GM18502 (cell line): Measurements from ENCODE around the gene FILIP1L.
A peak's percentile ranks its signal among the peaks of the same experiment; 100 is the strongest.

Experiments used
- ATAC-seq: cut with Tn5 transposase; IDR thresholded peaks from one replicate; pipeline ENCODE4 v1.9.1; 2021; ENCODE audit warnings: mild to moderate bottlenecking; ENCODE audit not compliant: unreplicated experiment, poor library complexity

Gene FILIP1L

DNA sequence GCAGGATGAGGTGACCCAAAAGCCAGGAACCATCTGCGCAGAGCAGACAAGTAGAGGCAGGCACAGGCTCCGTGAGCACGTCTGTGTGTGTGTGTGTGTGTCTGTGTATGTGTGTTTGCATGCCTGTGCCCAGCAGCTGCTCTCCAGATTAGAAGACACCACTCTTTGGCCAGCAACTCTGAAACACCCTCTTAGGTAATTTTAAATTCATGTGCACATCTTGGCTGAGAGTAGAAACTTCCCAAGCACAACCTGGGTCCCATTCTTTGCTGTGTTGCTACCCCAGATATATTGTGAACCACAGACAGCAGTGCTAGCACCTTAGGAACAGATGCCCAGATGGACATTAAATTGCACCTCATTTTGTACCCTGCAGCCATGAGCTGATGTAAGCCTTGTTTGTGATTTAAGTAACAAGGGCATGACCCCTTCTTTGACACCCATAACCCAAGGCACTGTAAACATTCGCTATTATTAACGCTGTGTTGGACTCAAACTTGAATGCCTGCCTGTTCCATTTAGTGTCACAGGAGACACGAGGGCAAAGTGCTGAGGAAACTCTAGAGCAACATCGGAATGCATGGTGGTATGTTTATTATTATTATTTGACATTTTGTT is at the start of gene FILIP1L:
Gene FILIP1L (minus strand): TSS at position 89 of the 618 bp plus-strand sequence.
- no peak for ATAC-seq

DNA sequence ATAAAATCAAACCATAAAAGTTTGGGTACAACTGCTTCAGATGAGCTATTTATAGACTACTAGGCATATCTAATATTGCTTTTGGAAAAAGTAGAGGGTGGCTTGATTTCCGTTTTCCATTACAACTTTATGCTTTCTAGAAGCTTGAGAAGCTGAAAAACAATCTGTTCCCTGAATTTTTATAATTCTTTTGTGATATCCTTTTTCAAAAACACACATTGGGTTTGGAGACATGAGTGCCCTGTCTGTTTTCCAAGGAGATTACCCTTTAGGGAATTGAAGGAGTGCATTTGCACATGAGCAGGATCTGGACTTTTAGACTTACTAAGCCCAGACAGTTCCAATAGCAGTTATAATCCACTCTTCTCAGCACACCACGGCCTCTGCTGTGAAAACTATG is 49.5 kb upstream of the FILIP1L start:
- ATAC-seq, result no peak

DNA sequence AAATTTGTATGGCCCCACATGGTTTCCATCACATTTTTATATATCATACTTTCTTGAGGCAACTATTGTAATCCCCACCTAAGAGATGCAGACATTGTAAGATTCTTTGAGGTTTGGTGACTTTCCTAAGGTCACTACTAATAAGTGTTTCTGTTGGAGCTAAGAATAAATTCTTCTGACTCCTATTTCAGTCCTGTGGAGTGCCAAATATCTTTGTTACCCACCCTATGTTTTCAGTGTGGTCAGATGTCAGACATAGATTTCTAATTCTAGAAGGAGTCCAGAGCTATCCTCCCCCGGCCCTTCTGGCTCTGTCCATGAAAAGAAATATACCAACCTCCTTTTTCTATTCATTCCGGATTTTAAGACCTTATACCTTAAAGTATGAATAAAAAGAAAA is 46.2 kb upstream of the FILIP1L start:
- ATAC-seq, result no peak

DNA sequence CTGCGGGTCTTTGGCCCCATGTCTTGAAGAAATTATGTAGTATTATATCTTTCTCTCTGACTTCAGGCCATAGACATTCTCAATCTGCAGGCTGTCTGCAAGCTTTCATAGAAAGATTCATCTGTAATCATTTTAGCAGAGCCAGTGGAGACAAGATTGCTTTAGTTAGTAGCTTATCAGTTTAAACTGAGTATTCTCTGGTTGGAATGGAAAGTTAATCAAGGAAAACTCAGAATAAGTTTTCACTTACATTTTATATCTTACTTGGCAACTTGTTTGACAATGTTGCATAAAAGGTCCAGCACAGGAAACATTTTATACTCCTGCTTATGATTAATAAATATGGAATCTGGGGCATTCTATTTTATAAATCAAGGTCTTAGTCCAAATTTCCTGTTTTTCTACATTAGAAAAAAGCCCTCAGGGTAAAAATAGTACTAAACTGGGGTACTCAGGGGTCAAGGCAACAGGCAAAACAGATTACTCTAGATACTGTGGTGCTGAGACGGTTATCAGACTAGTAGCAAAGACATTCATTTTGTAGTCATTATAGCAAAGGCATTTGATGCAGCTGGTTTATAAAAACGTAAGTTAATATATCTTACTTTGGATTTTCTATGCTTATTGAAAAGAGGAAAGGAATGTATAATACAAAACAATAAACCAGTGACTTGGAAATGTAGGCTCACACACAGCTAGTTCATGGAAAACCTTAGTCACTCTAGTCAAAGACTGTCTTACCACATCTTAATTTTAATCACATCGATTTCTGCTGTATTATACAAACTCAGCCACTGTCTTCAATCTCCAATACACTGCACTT is 45.2 kb upstream of the FILIP1L start:
- ATAC-seq, result no peak

DNA sequence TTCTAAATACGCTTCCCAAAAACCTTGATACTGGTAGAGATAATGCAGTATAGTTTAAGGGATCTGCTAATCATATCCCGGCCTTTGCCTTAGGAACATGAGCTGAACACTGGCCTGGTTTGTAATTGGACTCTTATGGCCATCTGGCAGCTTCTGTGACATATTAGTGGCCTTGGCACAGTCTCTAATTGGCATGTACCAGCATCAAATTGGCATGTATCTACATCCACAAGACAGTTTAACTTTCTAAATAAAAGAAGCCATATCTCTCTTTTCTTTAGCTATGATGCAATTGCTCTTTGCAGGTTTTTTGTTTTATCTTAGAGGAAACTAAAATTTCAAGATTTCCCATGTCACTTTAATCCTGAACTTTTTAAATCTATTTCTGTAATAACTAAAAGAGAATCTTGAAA is 44.6 kb upstream of the FILIP1L start:
- no peak for ATAC-seq

DNA sequence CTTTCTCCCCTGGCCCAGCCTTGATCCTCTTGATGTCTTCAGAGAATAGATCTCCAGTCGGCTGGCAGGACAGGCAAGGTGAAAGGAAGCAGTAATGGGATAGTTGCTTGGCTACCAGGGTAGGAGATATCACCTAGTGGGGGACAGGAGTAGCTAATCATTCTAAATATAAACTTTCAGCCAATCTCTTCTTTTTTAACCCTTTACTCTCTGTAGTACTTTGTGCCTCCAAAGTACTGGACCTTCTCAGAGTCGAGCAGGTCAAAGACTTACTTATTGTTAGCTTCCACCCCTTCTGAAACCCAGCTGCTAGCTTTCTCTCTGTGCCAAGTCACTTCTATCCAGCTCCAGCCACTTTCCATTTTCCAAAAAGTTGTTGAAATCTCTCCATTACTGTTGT is 43.4 kb upstream of the FILIP1L start:
- ATAC-seq, result no peak

DNA sequence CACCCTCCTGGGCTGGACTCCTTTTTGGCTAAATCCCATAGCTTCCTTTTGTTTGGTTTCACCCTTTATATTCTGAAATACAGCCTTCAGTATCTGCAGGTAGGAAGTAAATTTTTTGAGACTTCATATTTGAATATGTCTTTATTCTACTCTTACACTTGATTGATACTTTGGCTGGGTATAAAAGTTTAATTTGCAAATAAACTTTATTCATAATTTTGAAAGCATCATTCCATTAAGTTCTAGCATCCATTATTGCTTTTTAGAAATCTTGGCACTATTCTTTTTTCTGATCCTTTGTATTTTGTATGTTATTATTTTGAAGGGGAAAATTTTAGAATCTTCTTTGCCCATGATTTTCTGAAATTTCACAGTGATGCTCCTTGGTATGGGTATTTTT is 41.3 kb upstream of the FILIP1L start:
- no peak for ATAC-seq

DNA sequence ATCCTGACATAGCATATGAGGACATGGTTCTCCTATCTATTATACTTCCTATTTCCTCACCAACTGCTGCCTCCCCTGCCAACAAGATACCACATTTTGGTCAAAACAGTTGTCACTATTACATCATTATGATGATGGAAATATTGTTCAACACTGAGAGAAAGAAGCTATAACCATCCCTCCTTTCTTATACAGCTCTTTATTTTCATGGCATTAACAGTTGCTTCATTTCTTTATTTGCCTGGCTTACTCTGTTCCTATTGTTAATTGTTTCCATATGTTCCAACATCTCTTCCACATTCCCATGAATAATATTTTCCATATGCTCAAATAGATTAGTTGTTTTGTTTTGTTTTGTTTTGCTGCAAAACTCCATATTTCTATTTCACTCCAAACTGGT is 40.8 kb upstream of the FILIP1L start:
- ATAC-seq, result no peak

DNA sequence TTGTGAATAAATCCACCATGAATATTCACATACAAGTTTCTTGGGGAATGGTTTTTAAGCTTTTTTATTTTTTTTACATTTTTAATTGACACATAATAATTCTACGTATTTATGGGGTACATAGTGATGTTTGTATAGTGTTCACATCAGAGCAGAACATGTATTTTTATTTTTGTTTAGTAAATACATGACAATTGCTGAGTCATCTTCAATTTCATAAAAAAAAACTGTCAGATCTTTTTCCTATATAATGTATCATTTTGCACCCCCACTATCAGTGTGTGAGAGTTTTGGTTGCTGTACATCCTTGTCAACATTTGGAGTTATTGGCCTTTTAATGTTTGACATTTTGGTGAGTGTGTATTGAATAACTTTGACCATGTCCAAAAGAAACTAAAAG is 39.9 kb upstream of the FILIP1L start:
- no peak for ATAC-seq

DNA sequence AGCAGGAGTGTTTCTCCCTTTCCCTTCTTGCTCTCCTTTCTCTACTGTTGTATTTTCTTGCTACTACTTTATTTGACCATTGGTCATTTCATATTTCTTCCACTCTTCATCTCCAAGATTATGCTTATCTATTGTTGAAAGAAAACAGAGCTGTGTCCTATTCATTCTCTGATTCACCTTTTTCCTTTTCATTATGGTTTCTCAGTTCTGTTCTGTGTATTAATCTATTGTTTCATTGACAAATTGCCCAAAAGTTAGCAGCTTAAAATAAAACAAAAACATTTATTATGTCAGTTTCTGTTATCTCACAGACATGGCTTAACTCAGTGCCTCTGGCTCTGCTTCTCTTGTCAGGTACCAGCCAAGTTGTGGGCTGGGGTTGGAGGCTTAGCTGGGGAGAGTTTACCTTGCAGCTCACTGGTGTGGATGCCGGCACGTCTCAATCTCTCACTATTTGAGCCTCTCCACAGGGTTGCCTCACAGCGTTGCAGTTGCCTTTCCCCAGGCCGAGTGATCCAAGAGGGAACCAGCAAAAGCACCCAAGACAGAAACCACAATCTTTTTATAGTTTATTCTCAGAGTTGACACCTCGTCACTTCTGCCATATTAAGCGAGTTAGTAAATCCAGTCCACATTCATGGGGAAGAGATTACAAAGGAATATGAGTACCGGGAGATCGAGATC is 36.9 kb upstream of the FILIP1L start:
- ATAC-seq, result no peak

DNA sequence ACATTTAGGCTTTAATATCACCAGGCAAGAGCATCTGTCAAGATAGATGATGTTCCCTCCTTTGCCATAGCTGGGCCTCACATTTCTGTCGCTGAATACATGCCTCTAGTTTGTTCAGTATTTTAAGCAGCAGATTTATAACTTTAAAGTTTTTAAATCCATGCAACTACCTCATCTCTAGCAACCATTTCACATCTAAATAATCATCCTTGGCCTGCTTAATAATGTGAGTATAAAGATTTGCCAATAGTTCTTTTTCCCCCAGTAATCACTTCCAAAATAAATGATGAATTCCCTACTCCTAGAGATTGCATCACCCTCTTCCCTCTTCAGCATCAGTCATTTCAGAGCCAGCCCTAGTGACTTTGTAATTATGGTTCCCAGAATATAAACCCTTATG is 36.2 kb upstream of the FILIP1L start:
- no peak for ATAC-seq

DNA sequence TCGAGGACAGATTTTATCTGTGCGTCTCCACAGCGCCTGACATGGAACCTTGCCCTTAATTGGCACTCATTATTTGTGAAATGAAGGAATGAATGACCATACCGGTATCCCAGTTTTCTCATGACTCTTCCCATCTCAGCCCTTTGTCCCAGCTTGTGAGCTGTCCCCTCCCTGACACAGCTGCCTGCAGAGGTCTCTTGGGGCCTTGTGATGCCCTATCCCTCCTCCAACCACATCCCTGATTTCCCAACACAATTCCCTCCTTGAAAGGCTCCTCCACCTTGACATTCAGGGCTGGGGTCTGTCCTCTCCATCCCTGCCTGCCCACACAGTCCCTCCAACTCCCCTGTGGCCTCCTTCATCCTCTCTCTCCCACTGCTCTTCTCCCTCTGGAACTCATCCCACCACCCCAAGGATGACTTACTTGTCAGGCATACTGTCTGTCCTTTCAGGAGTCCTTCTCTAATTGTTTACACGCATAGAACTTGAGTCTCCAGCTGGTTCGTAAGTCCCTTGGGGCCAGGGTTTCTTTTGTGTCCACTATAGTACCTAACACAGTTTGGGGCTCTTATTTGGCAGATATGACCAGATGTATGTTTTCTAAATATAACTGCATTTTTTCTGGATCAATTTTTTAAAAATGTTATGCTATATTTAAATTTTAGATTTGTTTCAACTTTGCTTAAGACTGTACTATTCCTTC is 35.6 kb upstream of the FILIP1L start:
- ATAC-seq, result no peak

DNA sequence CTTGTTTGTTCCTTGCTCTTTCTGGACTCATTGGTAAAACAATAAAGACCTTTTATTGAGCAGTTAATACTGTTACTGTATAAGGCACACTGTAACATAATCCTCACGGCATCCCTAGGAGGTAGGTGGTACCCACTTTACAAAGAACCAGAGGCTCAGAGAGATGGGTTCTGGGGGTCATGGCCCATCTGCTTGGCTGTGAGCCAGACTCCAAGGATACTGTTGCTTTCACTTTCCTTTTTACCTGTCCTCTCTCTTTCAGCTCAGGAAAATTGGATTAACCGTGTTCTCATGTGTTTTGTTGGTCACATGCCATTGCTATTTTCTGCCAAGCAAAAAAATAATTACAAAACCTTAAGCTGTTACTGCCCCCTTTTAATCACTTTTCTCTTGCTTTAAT is 34.8 kb upstream of the FILIP1L start:
- ATAC-seq, result no peak

DNA sequence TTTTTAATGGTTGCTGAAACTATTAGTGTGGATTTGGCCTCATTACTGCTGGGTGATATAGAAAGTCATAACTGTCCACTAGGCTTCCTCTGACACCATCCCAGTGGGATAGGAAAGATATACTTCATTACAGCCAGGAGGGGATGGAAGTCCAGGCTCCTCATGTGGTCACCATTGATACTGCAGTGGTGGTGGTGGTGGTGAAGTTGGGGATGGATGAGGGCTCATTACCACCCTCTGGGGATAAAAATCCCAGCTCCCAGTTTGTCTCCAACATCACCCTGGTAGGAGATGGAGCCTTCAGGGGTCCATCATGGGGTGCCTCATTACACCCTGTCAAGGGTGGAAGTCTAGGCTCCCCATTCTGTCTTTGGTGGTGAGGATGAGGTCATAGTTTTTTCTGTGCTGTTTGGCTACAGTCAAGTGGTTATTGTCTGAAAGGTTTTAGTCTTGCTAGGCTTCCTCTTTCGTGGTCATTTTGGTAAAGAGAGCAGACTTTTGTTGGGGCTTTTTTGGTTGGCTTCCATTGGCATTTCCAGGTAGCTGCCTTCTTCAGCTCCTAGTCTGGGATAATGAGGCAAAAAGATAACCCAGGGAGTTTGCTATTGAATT is 30.1 kb upstream of the FILIP1L start:
- ATAC-seq, result peak; percentile 90

DNA sequence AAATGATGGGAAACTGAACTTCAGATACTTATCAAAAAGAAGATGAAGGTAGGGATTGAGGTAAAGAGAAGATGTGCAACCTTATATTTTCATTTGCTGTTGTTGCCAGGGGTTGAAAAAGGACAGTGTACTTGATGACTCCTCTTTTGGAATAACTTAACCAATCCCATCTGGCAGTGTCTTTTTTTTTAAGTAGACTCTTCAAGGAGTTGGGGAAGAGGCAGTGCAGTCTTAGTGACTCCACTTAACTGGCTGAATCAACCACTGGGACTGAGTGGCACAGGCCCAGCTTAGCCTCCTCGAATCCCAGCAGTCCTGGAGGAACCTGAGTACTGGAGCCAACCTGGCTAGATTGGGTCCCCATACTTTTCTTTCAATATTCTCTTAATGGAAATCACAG is 27.3 kb upstream of the FILIP1L start:
- no peak for ATAC-seq

DNA sequence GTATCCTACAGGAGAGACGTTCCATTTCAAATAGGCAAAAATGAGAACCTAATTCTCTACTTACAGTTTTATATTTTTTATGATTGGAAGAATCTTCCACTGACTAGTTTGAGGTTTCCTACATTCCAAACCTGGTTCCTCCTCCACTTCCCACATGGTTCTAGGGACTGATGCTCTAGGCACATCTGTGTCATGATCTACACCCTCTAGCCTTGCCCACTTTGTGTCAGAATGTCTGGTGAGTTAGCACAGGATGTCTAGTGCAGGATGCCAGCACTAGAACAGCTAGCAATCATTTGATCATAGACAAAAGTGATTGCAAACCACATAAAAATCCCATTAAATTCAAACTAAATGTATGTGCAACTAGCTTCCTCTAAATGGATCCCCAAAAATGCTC is 26.7 kb upstream of the FILIP1L start:
- ATAC-seq, result no peak

DNA sequence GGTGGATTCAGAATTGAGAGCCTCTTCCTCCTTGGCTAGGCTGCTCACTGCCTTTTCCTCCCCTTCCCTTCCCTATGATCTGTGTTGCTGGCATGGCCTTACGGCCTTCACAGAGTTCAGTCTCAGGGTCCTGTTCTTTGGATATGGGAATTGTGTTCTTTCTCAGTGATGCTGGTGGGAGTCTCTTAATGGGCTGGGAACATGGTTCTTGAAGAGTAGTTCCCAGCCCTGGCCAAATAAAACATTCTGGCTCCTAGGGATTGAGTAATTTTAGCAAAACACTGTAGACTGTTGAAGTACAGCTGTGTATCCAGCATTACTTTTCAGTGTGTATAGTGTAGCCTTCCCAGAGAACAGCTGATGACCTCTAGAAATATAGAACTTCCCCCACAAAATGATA is 22.6 kb upstream of the FILIP1L start:
- ATAC-seq, result no peak

DNA sequence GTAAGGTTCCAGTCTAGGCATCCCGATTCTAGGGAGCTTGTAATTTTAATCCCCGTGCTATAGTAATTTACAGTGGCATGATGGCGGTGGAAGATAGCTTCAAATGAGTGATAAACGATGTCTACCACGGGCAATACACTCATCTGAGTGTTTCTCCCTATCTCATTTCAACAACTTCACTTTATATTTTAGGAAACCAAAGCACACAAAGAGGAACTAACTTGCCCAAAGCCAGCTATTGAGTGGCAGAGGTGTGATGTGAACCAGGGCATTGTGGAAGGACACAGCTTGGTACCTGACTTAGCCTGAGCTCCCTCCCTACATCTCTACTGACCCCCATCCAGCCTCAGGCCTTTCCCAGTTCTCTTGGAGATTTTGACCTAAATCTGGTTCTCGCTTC is 16.9 kb upstream of the FILIP1L start:
- ATAC-seq, result no peak

DNA sequence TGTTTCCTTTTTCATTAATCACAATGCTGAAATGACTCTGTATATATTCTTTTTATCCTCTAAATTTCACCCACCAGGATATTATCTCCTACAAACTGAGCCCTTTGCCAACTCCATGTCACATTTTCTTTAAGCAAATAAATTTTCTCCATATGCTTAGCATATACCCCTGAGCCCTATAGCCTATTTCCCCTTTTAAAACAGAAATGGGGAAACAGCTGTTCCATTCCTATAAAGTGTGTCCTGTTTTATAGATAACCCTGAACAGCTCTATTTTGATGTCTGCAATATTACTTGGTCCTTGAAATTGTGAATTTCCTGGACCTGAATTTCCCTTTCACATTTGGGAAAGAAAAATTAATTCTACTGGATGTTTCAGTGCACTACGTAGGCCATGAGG is 15.6 kb upstream of the FILIP1L start:
- no peak for ATAC-seq

DNA sequence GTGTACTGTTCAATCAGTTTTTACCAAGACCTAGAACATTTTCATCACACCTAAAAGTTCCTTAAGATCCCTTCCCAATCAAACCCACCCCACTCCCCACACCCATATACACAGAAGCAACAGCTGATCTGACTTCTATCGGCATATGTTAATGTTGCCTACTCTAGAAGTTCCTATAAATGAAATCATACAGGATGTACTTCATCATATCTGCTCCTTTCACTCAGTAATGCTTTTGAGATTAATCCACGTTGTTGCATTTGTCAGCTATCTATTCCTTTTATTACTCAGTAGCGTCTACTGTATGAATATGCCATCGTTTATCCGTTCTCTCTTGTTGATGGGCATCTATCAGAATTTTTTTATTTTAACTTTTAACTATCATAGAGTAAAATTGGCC is 14.3 kb upstream of the FILIP1L start:
- no peak for ATAC-seq

DNA sequence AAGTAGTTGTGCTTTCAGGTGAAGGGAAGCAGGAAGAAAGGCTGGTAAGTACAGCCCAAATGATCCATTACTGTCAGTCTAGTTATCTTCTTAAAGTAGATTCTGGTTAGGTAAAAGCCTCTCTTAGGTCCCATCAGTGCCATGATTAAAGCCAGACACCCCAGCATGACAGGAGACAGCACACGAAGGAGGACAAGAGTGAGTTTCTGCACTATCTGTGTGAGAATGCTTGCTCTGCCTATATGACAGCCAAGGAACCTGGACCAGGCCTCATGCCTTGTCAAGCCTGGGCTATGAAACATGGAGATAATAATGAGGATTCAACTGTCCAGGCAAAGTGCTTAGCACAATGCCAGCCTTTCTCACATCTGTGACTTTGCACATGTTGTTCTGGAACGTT is 13.5 kb upstream of the FILIP1L start:
- ATAC-seq, result no peak
